PC-3 (cell line): ENCODE data around the gene PFKFB2.

ENCODE experiments used
- CTCF ChIP-seq: fragments of 300-600 bp; sonication (generic); conservative IDR thresholded peaks from 2 replicates; pipeline ENCODE4 v1.5.1; 2017; ENCODE audit warnings: antibody characterized with exemption, low read depth, mild to moderate bottlenecking, low read length
- EZH2 ChIP-seq: fragments of 300-600 bp; sonication (generic); IDR thresholded peaks from one replicate; pipeline ENCODE4 v1.6.1; 2017; ENCODE audit warnings: antibody characterized with exemption, mild to moderate bottlenecking, low read length; ENCODE audit not compliant: unreplicated experiment
- EZH2phosphoT487 ChIP-seq: fragments of 300-600 bp; sonication (generic); IDR thresholded peaks from 2 replicates; pipeline ENCODE4 v1.6.1; 2018; ENCODE audit warnings: mild to moderate bottlenecking, antibody characterized with exemption, low read length, borderline replicate concordance

GRCh38 chr1:207078578-207079132, 25.6 kb downstream of the PFKFB2 start:
- no peak for TF ChIP-seq CTCF
- TF ChIP-seq EZH2 = no peak
- no peak for TF ChIP-seq EZH2phosphoT487
